ENCODE results near the gene MEGF10.

The MEGF10 gene

GRCh38 chr5:127429928-127430327 is 139.3 kb downstream of the MEGF10 start:
- no peak overlapping the region for H3K4me3 ChIP-seq (ENCODE audit: low read depth, low read length)
- DNase-seq (ENCODE audit: low read depth) = peak; percentile 20
- TF ChIP-seq CTCF (conservative IDR thresholded peaks at IDR 0.05; ENCODE audit: low read depth, low read length) = no peak

GRCh38 chr5:127430627-127431026 is 140.0 kb downstream of the MEGF10 start:
- TF ChIP-seq CTCF (conservative IDR thresholded peaks at IDR 0.05; ENCODE audit: low read depth, low read length) = no peak
- no peak for DNase-seq (ENCODE audit: low read depth)
- no peak overlapping the region for H3K4me3 ChIP-seq (ENCODE audit: low read depth, low read length)

- no peak for DNase-seq (ENCODE audit: low read depth)
- H3K4me3 ChIP-seq (ENCODE audit: low read depth, low read length) = no peak overlapping the region
- no peak for TF ChIP-seq CTCF (conservative IDR thresholded peaks at IDR 0.05; ENCODE audit: low read depth, low read length)
Measured at GRCh38 chr5:127431977-127432585, 141.5 kb downstream of the MEGF10 start.

GRCh38 chr5:127433526-127433925 is 142.9 kb downstream of the MEGF10 start:
- TF ChIP-seq CTCF (conservative IDR thresholded peaks at IDR 0.05; ENCODE audit: low read depth, low read length) = no peak
- no peak overlapping the region for H3K4me3 ChIP-seq (ENCODE audit: low read depth, low read length)

GRCh38 chr5:127434588-127434987 is 144.0 kb downstream of the MEGF10 start:
- H3K4me3 ChIP-seq (ENCODE audit: low read depth, low read length) = no peak overlapping the region
- TF ChIP-seq CTCF (conservative IDR thresholded peaks at IDR 0.05; ENCODE audit: low read depth, low read length) = no peak
- no peak for DNase-seq (ENCODE audit: low read depth)

More at GRCh38 chr5:127433526-127433925, 142.9 kb downstream of the MEGF10 start:
- no peak for DNase-seq (ENCODE audit: low read depth)

GRCh38 chr5:127435821-127436220 is 145.2 kb downstream of the MEGF10 start:
- no peak for DNase-seq (ENCODE audit: low read depth)
- H3K4me3 ChIP-seq (ENCODE audit: low read depth, low read length) = no peak overlapping the region
- no peak for TF ChIP-seq CTCF (conservative IDR thresholded peaks at IDR 0.05; ENCODE audit: low read depth, low read length)

- no peak for TF ChIP-seq CTCF (conservative IDR thresholded peaks at IDR 0.05; ENCODE audit: low read depth, low read length)
- no peak for DNase-seq (ENCODE audit: low read depth)
- no peak overlapping the region for H3K4me3 ChIP-seq (ENCODE audit: low read depth, low read length)
Measured at GRCh38 chr5:127439644-127440043, 149.0 kb downstream of the MEGF10 start.

Data from choroid plexus epithelial cell (primary cell).